Thoracic aorta (tissue), 2 donors: ENCODE data around the gene ARAP3. TPM values are rescaled to one million over a fixed set of nuclear protein-coding genes. Genes with fewer than 3 reads are reported as not detected.
A peak's percentile ranks its signal among the peaks of the same experiment; 100 is the strongest.
"Not testable (repeated sequence)": the region's sequence is repeated elsewhere in the genome, so short reads cannot be mapped to it uniquely, and the experiment has no call there.

Experiments
- ATAC-seq: fragments of 150-250 bp; one replicate; pipeline ENCODE4 v1.8.0; 2017; ENCODE audit warnings: low read depth; ENCODE audit not compliant: insufficient number of reproducible peaks, low FRiP score
- DNase-seq: peaks from one replicate; pipeline ENCODE4 v3.0.0-alpha.2; 2020; ENCODE audit warnings: low spot score
- H3K27ac ChIP-seq, 2 donors: fragments of 200-600 bp; sonication (generic); 1 replicate in 1 of 2; 2 replicates in 1 of 2; pipeline ENCODE4 v1.5.1; 2016; ENCODE audit warnings: mild to moderate bottlenecking in 2 of 2, moderate library complexity in 2 of 2
- H3K27me3 ChIP-seq: fragments of 200-600 bp; sonication (generic); replicated peaks from 2 replicates; pipeline ENCODE4 v1.6.0; 2016; ENCODE audit warnings: mild to moderate bottlenecking; ENCODE audit not compliant: insufficient read depth
- H3K36me3 ChIP-seq: fragments of 200-600 bp; sonication (generic); one replicate; pipeline ENCODE4 v1.5.1; 2016
- H3K4me1 ChIP-seq, 2 donors: fragments of 200-600 bp; sonication (generic); 1 replicate in 1 of 2; 2 replicates in 1 of 2; pipeline versions ENCODE4 v1.5.1 to v1.6.0; 2016; ENCODE audit warnings: low read depth in 2 of 2, mild to moderate bottlenecking in 1 of 2; ENCODE audit not compliant: control insufficient read depth in 1 of 2
- H3K4me3 ChIP-seq: fragments of 200-600 bp; sonication (generic); 2 replicates; pipeline ENCODE4 v1.5.1; 2016; ENCODE audit warnings: mild to moderate bottlenecking
- H3K9me3 ChIP-seq: fragments of 200-600 bp; sonication (generic); 2 replicates; pipeline ENCODE4 v1.5.1; 2016
- CTCF ChIP-seq: fragments of 200-600 bp; sonication (generic); IDR thresholded peaks from one replicate; pipeline ENCODE4 v1.5.1; 2019; ENCODE audit warnings: antibody characterized with exemption
- total RNA-seq, 2 donors: library from RNA; depleted of rRNA; stranded (reverse); fragments of >200 nt; gene quantifications; one replicate each; pipeline versions ENCODE4 v1.1.0 to v1.2.3, GENCODE V29; 2016

Gene ARAP3
- total RNA-seq: 10 to 100 TPM; 15.0 to 16.2 TPM

GRCh38 chr5:141681695-141682641 is at the start of gene ARAP3:
Gene ARAP3 (minus strand): TSS chr5:141682230. CDS start chr5:141680486, 1,744 bp downstream.
- ATAC-seq: peak; percentile 73
- peaks cover 4 to 31% of the 10 kb centered on the region in 2 donors for H3K4me1 ChIP-seq

GRCh38 chr5:141729387-141730006 is 47.5 kb upstream of the ARAP3 start:
- no peak overlapping the region for H3K4me3 ChIP-seq
- H3K27ac ChIP-seq: no peak overlapping the region
- no peaks in the 10 kb centered on the region for H3K4me1 ChIP-seq
- H3K9me3 ChIP-seq: no peaks in the 10 kb centered on the region
- ATAC-seq (no peak), DNase-seq (no peak)
- no peak for TF ChIP-seq CTCF
- no peaks in the 10 kb centered on the region for H3K36me3 ChIP-seq
- H3K27me3 ChIP-seq: no peaks in the 10 kb centered on the region

More at GRCh38 chr5:141681695-141682641, at the start of gene ARAP3:
- peak within 1 kb of the TSS; percentile 68 for H3K4me3 ChIP-seq
- H3K9me3 ChIP-seq: no peaks in the 10 kb centered on the region
- peak within 1 kb of the TSS; percentile 39 to 71 for H3K27ac ChIP-seq
- no peaks in the 10 kb centered on the region for H3K36me3 ChIP-seq
- TF ChIP-seq CTCF: no peak
- peak; percentile 65 for DNase-seq
- no peaks in the 10 kb centered on the region for H3K27me3 ChIP-seq

GRCh38 chr5:141725891-141726290 is 43.9 kb upstream of the ARAP3 start:
- Histone ChIP-seq H3K36me3 (no peaks in the 10 kb centered on the region), H3K27ac (no peak overlapping the region), H3K9me3 (no peaks in the 10 kb centered on the region), H3K27me3 (no peaks in the 10 kb centered on the region), H3K4me3 (no peak overlapping the region), H3K4me1 (no peaks in the 10 kb centered on the region)
- ATAC-seq (no peak), DNase-seq (no peak)
- no peak for TF ChIP-seq CTCF

- H3K36me3 ChIP-seq, H3K27ac ChIP-seq, H3K4me1 ChIP-seq, H3K9me3 ChIP-seq, DNase-seq, H3K4me3 ChIP-seq, ATAC-seq, H3K27me3 ChIP-seq: not testable (repeated sequence)
Measured at GRCh38 chr5:141725174-141725573, 43.1 kb upstream of the ARAP3 start.

GRCh38 chr5:141722266-141722665 is 40.2 kb upstream of the ARAP3 start:
- no peak for DNase-seq
- Histone ChIP-seq H3K4me3 (no peak overlapping the region), H3K27ac (no peak overlapping the region), H3K36me3 (no peaks in the 10 kb centered on the region), H3K4me1 (no peaks in the 10 kb centered on the region), H3K27me3 (no peaks in the 10 kb centered on the region), H3K9me3 (no peaks in the 10 kb centered on the region)
- no peak for ATAC-seq
- no peak for TF ChIP-seq CTCF
